Breast epithelium (tissue), 4 donors: ENCODE data around the gene ARID1A. TPM values are rescaled to one million over a fixed set of nuclear protein-coding genes. Genes with fewer than 3 reads are reported as not detected.
"Not testable (repeated sequence)": the region's sequence is repeated elsewhere in the genome, so short reads cannot be mapped to it uniquely, and the experiment has no call there.

Experiments
- DNase-seq, 2 donors: peaks; one replicate each; pipeline ENCODE4 v3.0.0-alpha.2; 2019; ENCODE audit warnings: low spot score in 2 of 2
- H3K27ac ChIP-seq, 2 donors: fragments of 200-600 bp; sonication (generic) in 1 of 2; one replicate each; pipeline ENCODE4 v1.5.1; 2016 to 2019; ENCODE audit warnings: mild to moderate bottlenecking in 1 of 2
- H3K27me3 ChIP-seq, 2 donors: fragments of 200-600 bp; sonication (generic) in 1 of 2; one replicate each; pipeline versions ENCODE4 v1.5.1 to v1.6.0; 2017 to 2019; ENCODE audit warnings: control low read depth in 1 of 2, mild to moderate bottlenecking in 1 of 2
- H3K36me3 ChIP-seq: fragments of 200-600 bp; one replicate; pipeline ENCODE4 v1.5.1; 2019
- H3K4me1 ChIP-seq, 2 donors: fragments of 200-600 bp; sonication (generic); one replicate each; pipeline ENCODE4 v1.5.1; 2016 to 2019; ENCODE audit warnings: control low read depth in 1 of 2
- H3K4me3 ChIP-seq, 3 donors: fragments of 200-600 bp; sonication (generic); 1 replicate in 2 of 3; 2 replicates in 1 of 3; pipeline ENCODE4 v1.5.1; 2016 to 2019; ENCODE audit warnings: mild to moderate bottlenecking in 3 of 3, moderate library complexity in 2 of 3
- H3K9me3 ChIP-seq, 2 donors: fragments of 200-600 bp; sonication (generic) in 1 of 2; one replicate each; pipeline ENCODE4 v1.5.1; 2016 to 2019; ENCODE audit warnings: control low read depth in 1 of 2
- CTCF ChIP-seq, 3 donors: fragments of 450-650 bp; IDR thresholded peaks; one replicate each; pipeline ENCODE4 v1.5.1; 2016 to 2017; ENCODE audit warnings: antibody characterized with exemption in 3 of 3, mild to moderate bottlenecking in 3 of 3, moderate library complexity in 3 of 3
- POLR2A ChIP-seq: fragments of 450-650 bp; IDR thresholded peaks from one replicate; pipeline ENCODE4 v1.6.1; 2016; ENCODE audit warnings: antibody characterized with exemption, mild to moderate bottlenecking, moderate library complexity
- POLR2AphosphoS5 ChIP-seq, 3 donors: sonication (generic); formaldehyde crosslinking; IDR thresholded peaks; one replicate each; pipeline ENCODE4 v1.6.1; 2017; ENCODE audit warnings: antibody characterized with exemption in 3 of 3
- intact Hi-C: fragments of 100-400 bp; cut with DNase I; formaldehyde crosslinking; loops from one replicate; pipeline ENCODE4 v1.15.1; 2023; ENCODE audit warnings: low total_unique reads
- total RNA-seq, 3 donors: library from RNA; depleted of rRNA; stranded (reverse); fragments of >200 nt; gene quantifications; one replicate each; pipeline ENCODE4 v1.1.0, GENCODE V29; 2016

ARID1A gene
- total RNA-seq, 3 donors from 2014 or later: 32.8 to 41.9 (median 35.4) TPM

GRCh38 chr1:26719205-26719604 is 23.4 kb downstream of the ARID1A start:
- no peaks in the 10 kb centered on the region for H3K9me3 ChIP-seq
- H3K27ac ChIP-seq: no peak overlapping the region
- TF ChIP-seq CTCF (IDR thresholded peaks at IDR 0.05) (no peak), POLR2A (no peak), POLR2AphosphoS5 (IDR thresholded peaks at IDR 0.05) (no peak)
- H3K4me1 ChIP-seq: peaks cover 0 to 16% of the 10 kb centered on the region in 2 donors
- no peak for DNase-seq
- H3K36me3 ChIP-seq: no peaks in the 10 kb centered on the region
- intact Hi-C loops: no loop called here
- no peaks in the 10 kb centered on the region for H3K27me3 ChIP-seq
- no peak overlapping the region for H3K4me3 ChIP-seq

- H3K9me3 ChIP-seq: no peaks in the 10 kb centered on the region
- H3K27me3 ChIP-seq: no peaks in the 10 kb centered on the region
- intact Hi-C loops: no loop called here
- TF ChIP-seq POLR2A (no peak), POLR2AphosphoS5 (IDR thresholded peaks at IDR 0.05) (no peak), CTCF (IDR thresholded peaks at IDR 0.05) (no peak)
- DNase-seq: no peak
- H3K36me3 ChIP-seq: no peaks in the 10 kb centered on the region
- no peak overlapping the region for H3K4me3 ChIP-seq
- peaks cover under 1 to 21% of the 10 kb centered on the region in 2 donors for H3K4me1 ChIP-seq
- no peak overlapping the region for H3K27ac ChIP-seq
Measured at GRCh38 chr1:26721669-26722355, 26.0 kb downstream of the ARID1A start.

GRCh38 chr1:26723013-26723991 is 27.5 kb downstream of the ARID1A start:
- peaks cover 3 to 26% of the 10 kb centered on the region in 2 donors for H3K4me1 ChIP-seq
- H3K4me3 ChIP-seq: peak overlapping the region in 1 of 3 donors; percentile 33
- intact Hi-C loops: no loop called here

GRCh38 chr1:26724118-26724517 is 28.3 kb downstream of the ARID1A start:
- H3K36me3 ChIP-seq: no peaks in the 10 kb centered on the region
- H3K27ac ChIP-seq: no peak overlapping the region
- H3K27me3 ChIP-seq: no peaks in the 10 kb centered on the region
- TF ChIP-seq CTCF (IDR thresholded peaks at IDR 0.05): no peak
- TF ChIP-seq POLR2A: no peak
- TF ChIP-seq POLR2AphosphoS5 (IDR thresholded peaks at IDR 0.05): no peak
- peaks cover 3 to 28% of the 10 kb centered on the region in 2 donors for H3K4me1 ChIP-seq
- intact Hi-C loops: no loop called here
- no peaks in the 10 kb centered on the region for H3K9me3 ChIP-seq
- H3K4me3 ChIP-seq: no peak overlapping the region
- no peak for DNase-seq

More at GRCh38 chr1:26723013-26723991, 27.5 kb downstream of the ARID1A start:
- Histone ChIP-seq H3K36me3 (no peaks in the 10 kb centered on the region), H3K27ac (peak overlapping the region; percentile 59 to 62), H3K27me3 (no peaks in the 10 kb centered on the region), H3K9me3 (no peaks in the 10 kb centered on the region)
- DNase-seq: peak; percentile 70 to 72
- TF ChIP-seq CTCF (IDR thresholded peaks at IDR 0.05) (no peak), POLR2AphosphoS5 (IDR thresholded peaks at IDR 0.05) (peak; percentile 57 to 90 (median 57))

- intact Hi-C loops: no loop called here
- Histone ChIP-seq H3K36me3 (no peaks in the 10 kb centered on the region), H3K4me3 (no peak overlapping the region), H3K9me3 (no peaks in the 10 kb centered on the region), H3K4me1 (peaks cover 3 to 30% of the 10 kb centered on the region in 2 donors), H3K27ac (no peak overlapping the region), H3K27me3 (no peaks in the 10 kb centered on the region)
- TF ChIP-seq POLR2AphosphoS5 (IDR thresholded peaks at IDR 0.05): no peak
- no peak for TF ChIP-seq CTCF (IDR thresholded peaks at IDR 0.05)
- no peak for TF ChIP-seq POLR2A
- no peak for DNase-seq
Measured at GRCh38 chr1:26724926-26725325, 29.1 kb downstream of the ARID1A start.

- H3K27ac ChIP-seq, intact Hi-C loops, H3K36me3 ChIP-seq, DNase-seq, H3K4me3 ChIP-seq, H3K9me3 ChIP-seq, H3K27me3 ChIP-seq: not testable (repeated sequence)
- H3K4me1 ChIP-seq: peaks cover 3 to 30% of the 10 kb centered on the region in 2 donors
Measured at GRCh38 chr1:26725904-26726303, 30.1 kb downstream of the ARID1A start.
